Right atrium auricular region (tissue), 2 donors: ENCODE measurements around the gene TRAPPC5. TPM values are rescaled to one million over a fixed set of nuclear protein-coding genes. Genes with fewer than 3 reads are reported as not detected.

Source experiments
- DNase-seq: peaks from one replicate; pipeline ENCODE4 v3.0.0-alpha.2; 2019; ENCODE audit warnings: low spot score
- H3K27ac ChIP-seq, 2 donors: fragments of 200-600 bp; sonication (generic); 1 replicate in 1 of 2; 2 replicates in 1 of 2; pipeline ENCODE4 v1.5.1; 2016 to 2019
- H3K27me3 ChIP-seq, 2 donors: fragments of 200-600 bp; sonication (generic); one replicate each; pipeline versions ENCODE4 v1.5.1 to v1.6.0; 2017 to 2019
- H3K36me3 ChIP-seq: fragments of 200-600 bp; sonication (generic); one replicate; pipeline ENCODE4 v1.5.1; 2016
- H3K4me1 ChIP-seq, 2 donors: fragments of 200-600 bp; sonication (generic); one replicate each; pipeline versions ENCODE4 v1.5.1 to v1.6.0; 2017 to 2019
- H3K4me3 ChIP-seq, 2 donors: fragments of 200-600 bp; sonication (generic); 1 replicate in 1 of 2; 2 replicates in 1 of 2; pipeline ENCODE4 v1.5.1; 2017 to 2019; ENCODE audit warnings: mild to moderate bottlenecking in 1 of 2, moderate library complexity in 1 of 2
- H3K9me3 ChIP-seq, 2 donors: fragments of 200-600 bp; sonication (generic); one replicate each; pipeline ENCODE4 v1.5.1; 2019
- CTCF ChIP-seq, 2 donors: fragments of 200-600 bp; sonication (generic); IDR thresholded peaks; one replicate each; pipeline ENCODE4 v1.5.1; 2019; ENCODE audit warnings: antibody characterized with exemption in 2 of 2
- total RNA-seq, 2 donors: library from RNA; depleted of rRNA; stranded (reverse); fragments of >200 nt; gene quantifications; one replicate each; pipeline ENCODE4 v1.1.0, GENCODE V29; 2016

The TRAPPC5 gene
- total RNA-seq, 2 donors from 2014 or later = 55.0 to 58.3 TPM

DNA sequence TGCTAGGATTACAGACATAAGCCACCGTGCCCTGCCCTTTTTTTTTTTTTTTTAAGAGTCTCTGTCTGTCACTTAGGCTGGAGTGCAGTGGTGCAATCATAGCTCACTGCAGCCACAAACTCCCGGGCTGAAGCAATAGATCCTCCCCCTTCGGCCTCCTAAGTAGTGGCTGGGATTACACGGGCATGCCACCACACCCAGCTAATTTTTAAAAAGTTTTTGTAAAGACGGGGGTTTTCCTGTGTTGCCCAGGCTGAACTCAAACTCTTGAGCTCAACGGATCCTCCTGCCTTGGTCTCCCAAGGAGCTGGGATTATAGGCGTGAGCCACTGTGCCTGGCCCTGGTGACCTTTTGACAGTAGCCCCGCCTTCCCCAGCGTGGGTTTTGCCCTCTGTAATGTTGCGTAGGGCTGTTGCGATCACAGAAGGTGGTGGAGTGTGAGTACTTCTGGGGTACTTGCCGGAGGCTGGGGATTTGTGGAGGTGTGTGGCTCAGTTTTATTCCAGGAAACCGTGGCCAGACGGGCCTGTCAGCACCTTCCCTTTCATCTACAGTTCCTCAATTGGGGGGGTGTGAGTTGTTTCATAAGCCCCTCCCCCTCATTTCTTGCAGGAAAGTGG lies 23.4 kb upstream of the TRAPPC5 start:
- no peak for TF ChIP-seq CTCF (IDR thresholded peaks at IDR 0.05)
- no peaks in the 10 kb centered on the region for H3K27me3 ChIP-seq
- no peak overlapping the region for H3K27ac ChIP-seq
- DNase-seq = no peak
- no peaks in the 10 kb centered on the region for H3K9me3 ChIP-seq
- no peak overlapping the region for H3K4me3 ChIP-seq
- no peaks in the 10 kb centered on the region for H3K36me3 ChIP-seq
- H3K4me1 ChIP-seq = peaks cover 0 to 2% of the 10 kb centered on the region in 2 donors

DNA sequence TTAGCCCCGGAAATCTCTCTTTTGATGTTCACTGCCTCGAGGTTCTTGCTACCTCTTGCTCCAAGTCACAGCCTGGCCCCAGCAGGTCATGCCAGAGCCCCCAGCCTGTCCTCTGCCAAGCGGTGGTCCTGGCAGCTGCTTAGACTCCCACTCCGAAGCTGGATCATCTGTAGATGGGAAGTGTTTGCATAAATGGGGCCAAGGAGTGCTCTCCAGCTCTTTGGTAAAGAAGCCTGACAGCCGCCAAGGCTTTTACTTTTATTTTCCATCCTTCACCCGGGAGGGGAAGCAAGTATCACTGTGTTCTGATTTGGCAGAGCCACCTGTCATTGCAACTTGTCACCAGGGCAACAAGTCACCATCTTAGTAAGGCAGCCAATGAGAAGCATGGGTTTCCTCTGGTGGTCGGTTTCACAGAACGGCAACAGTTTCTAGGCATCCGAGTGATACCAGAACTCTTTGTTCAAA lies 22.4 kb upstream of the TRAPPC5 start:
- no peak overlapping the region for H3K27ac ChIP-seq
- H3K4me3 ChIP-seq = no peak overlapping the region

GRCh38 chr19:7661744-7662538 lies 18.7 kb upstream of the TRAPPC5 start:
- no peaks in the 10 kb centered on the region for H3K9me3 ChIP-seq
- H3K27ac ChIP-seq = no peak overlapping the region
- no peak for TF ChIP-seq CTCF (IDR thresholded peaks at IDR 0.05)
- H3K4me1 ChIP-seq = no peaks in the 10 kb centered on the region
- H3K36me3 ChIP-seq = no peaks in the 10 kb centered on the region
- no peaks in the 10 kb centered on the region for H3K27me3 ChIP-seq
- no peak for DNase-seq
- no peak overlapping the region for H3K4me3 ChIP-seq

More for the DNA sequence above, 22.4 kb upstream of the TRAPPC5 start:
- TF ChIP-seq CTCF (IDR thresholded peaks at IDR 0.05) = no peak
- Histone ChIP-seq H3K27me3 (no peaks in the 10 kb centered on the region), H3K9me3 (no peaks in the 10 kb centered on the region), H3K36me3 (no peaks in the 10 kb centered on the region), H3K4me1 (no peaks in the 10 kb centered on the region)
- DNase-seq = no peak

DNA sequence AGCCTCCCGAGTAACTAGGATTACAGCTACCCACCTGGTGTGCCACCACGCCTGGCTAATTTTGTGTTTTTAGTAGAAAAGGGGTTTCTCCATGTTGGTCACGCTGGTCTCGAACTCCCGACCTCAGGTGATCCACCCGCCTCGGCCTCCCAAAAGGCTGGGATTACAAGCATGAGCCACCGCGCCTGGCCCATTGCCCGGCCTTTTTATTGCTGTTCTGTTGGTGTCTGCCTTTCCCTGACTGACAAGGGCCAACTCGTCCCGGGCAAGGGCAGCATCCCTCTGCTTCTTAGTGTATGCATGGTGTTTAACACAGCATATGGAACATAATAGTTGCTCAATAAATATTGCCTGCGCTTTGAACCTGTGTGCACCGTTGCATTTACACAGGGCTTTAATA lies 18.0 kb upstream of the TRAPPC5 start:
- no peaks in the 10 kb centered on the region for H3K36me3 ChIP-seq
- H3K4me1 ChIP-seq = no peaks in the 10 kb centered on the region
- H3K27ac ChIP-seq = no peak overlapping the region
- no peak for TF ChIP-seq CTCF (IDR thresholded peaks at IDR 0.05)
- no peaks in the 10 kb centered on the region for H3K9me3 ChIP-seq
- DNase-seq = no peak
- H3K4me3 ChIP-seq = no peak overlapping the region
- H3K27me3 ChIP-seq = no peaks in the 10 kb centered on the region

GRCh38 chr19:7663706-7664105 lies 16.9 kb upstream of the TRAPPC5 start:
- H3K27me3 ChIP-seq = no peaks in the 10 kb centered on the region
- no peak for TF ChIP-seq CTCF (IDR thresholded peaks at IDR 0.05)

More at GRCh38 chr19:7663706-7664105, 16.9 kb upstream of the TRAPPC5 start:
- DNase-seq = no peak
- Histone ChIP-seq H3K9me3 (no peaks in the 10 kb centered on the region), H3K4me3 (no peak overlapping the region), H3K36me3 (no peaks in the 10 kb centered on the region), H3K27ac (no peak overlapping the region), H3K4me1 (no peaks in the 10 kb centered on the region)
